ENCODE measurements around the gene SPATA20.

DNA sequence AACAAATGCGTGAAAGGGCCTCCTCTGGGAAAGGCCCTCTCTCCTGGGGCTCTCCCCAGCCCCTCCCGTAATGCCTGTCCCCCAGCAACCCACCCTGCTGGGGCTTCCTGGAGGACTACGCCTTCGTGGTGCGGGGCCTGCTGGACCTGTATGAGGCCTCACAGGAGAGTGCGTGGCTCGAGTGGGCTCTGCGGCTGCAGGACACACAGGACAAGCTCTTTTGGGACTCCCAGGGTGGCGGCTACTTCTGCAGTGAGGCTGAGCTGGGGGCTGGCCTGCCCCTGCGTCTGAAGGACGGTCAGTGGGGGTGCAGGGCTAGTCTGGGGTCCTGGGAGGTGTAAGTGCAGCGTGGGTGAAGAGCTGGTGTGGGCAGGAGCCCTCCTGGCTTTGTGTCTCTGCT is 4.9 kb downstream of the SPATA20 start:
- TF ChIP-seq, protein P1, sequence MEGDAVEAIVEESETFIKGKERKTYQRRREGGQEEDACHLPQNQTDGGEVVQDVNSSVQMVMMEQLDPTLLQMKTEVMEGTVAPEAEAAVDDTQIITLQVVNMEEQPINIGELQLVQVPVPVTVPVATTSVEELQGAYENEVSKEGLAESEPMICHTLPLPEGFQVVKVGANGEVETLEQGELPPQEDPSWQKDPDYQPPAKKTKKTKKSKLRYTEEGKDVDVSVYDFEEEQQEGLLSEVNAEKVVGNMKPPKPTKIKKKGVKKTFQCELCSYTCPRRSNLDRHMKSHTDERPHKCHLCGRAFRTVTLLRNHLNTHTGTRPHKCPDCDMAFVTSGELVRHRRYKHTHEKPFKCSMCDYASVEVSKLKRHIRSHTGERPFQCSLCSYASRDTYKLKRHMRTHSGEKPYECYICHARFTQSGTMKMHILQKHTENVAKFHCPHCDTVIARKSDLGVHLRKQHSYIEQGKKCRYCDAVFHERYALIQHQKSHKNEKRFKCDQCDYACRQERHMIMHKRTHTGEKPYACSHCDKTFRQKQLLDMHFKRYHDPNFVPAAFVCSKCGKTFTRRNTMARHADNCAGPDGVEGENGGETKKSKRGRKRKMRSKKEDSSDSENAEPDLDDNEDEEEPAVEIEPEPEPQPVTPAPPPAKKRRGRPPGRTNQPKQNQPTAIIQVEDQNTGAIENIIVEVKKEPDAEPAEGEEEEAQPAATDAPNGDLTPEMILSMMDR (IDR thresholded peaks at IDR 0.05) = no peak
- TF ChIP-seq POLR2A (IDR thresholded peaks at IDR 0.05) = no peak

Measured in adrenal gland (tissue), 5 donors.